Ramos (cell line): Measurements from ENCODE around the gene GLI3.

Source experiments
- in situ Hi-C: fragments of 300-500 bp; cut with MboI; formaldehyde crosslinking; loops from one replicate; pipeline ENCODE4 v1.14.3; 2022; ENCODE audit warnings: low sequenced_read_pairs; ENCODE audit not compliant: unreplicated experiment

The GLI3 gene

GRCh38 chr7:42020061-42020460 is 216.9 kb downstream of the GLI3 start:
- in situ Hi-C loops = no loop called here

GRCh38 chr7:42017349-42017986 is 219.5 kb downstream of the GLI3 start:
- in situ Hi-C loops = no loop called here

- in situ Hi-C loops = no loop called here
These were observed 220.5 kb downstream of the GLI3 start for GRCh38 chr7:42016517-42016916.

- in situ Hi-C loops = no loop called here
These were observed 222.1 kb downstream of the GLI3 start for GRCh38 chr7:42014625-42015618.

GRCh38 chr7:42012786-42013360 is 224.1 kb downstream of the GLI3 start:
- in situ Hi-C loops = no loop called here

GRCh38 chr7:42012313-42012712 is 224.7 kb downstream of the GLI3 start:
- in situ Hi-C loops = no loop called here

GRCh38 chr7:42011846-42012245 is 225.2 kb downstream of the GLI3 start:
- in situ Hi-C loops = no loop called here

- in situ Hi-C loops = no loop called here
These were observed 226.3 kb downstream of the GLI3 start for GRCh38 chr7:42010751-42011150.

GRCh38 chr7:42006801-42007513 is 230.1 kb downstream of the GLI3 start:
- in situ Hi-C loops = no loop called here

- in situ Hi-C loops = no loop called here
These were observed 234.4 kb downstream of the GLI3 start for GRCh38 chr7:42002654-42003053.

- in situ Hi-C loops = no loop called here
These were observed 237.2 kb downstream of the GLI3 start for GRCh38 chr7:41999736-42000283.

- in situ Hi-C loops = no loop called here
These were observed 239.0 kb downstream of the GLI3 start for GRCh38 chr7:41998041-41998440.

GRCh38 chr7:41997151-41997550 is 239.9 kb downstream of the GLI3 start:
- in situ Hi-C loops = no loop called here

GRCh38 chr7:41996381-41997035 is 240.5 kb downstream of the GLI3 start:
- in situ Hi-C loops = no loop called here

- in situ Hi-C loops = no loop called here
These were observed 241.3 kb downstream of the GLI3 start for GRCh38 chr7:41995632-41996271.

GRCh38 chr7:41994746-41995110 is 242.3 kb downstream of the GLI3 start:
- in situ Hi-C loops = no loop called here

- in situ Hi-C loops = no loop called here
These were observed 242.8 kb downstream of the GLI3 start for GRCh38 chr7:41994036-41994745.
